Measurements from ENCODE around the gene HES5. TPM values are rescaled to one million over a fixed set of nuclear protein-coding genes. Genes with fewer than 3 reads are reported as not detected.

The HES5 gene
- total RNA-seq, 1 experiment from 2014 or later, result not detected

DNA sequence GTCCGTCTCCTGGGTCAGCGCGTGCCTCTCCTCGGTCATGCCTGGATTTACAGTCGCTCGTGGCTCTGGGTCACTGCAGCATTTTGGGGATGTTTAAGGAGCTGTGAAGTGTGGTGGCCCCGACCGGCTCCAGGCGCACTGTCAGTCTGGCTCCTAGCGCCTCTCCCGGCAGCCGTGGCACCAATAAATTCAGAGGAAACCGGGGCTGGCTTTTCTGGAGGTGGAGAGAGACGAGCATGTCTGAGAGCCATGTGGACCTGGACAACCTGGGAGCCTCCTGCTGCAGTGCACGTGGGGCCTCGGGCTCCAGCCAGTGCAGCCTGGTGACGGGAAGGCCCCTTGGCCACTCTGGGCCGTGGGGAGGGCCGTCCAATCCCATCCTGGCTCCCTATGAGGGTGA lies 36.8 kb downstream of the HES5 start:
- Histone ChIP-seq H2BK15ac (ENCODE audit: low read depth, low read length) (no peak overlapping the region), H4K20me1 (ENCODE audit: control insufficient read depth, insufficient read depth, insufficient read length) (no peaks in the 10 kb centered on the region), H3K79me2 (ENCODE audit: insufficient read depth, low read length) (no peaks in the 10 kb centered on the region), H3K23ac (ENCODE audit: insufficient read length, low read depth, low read length) (no peak overlapping the region), H3K4me2 (ENCODE audit: insufficient read depth, insufficient read length, low read length) (no peak overlapping the region), H3K79me1 (ENCODE audit: insufficient read depth, low read depth, low read length, poor library complexity, severe bottlenecking) (no peaks in the 10 kb centered on the region), H3K9me3 (ENCODE audit: control insufficient read depth, low read depth, low read length) (no peaks in the 10 kb centered on the region), H3K27ac (ENCODE audit: insufficient read length, low read depth, low read length) (no peak overlapping the region), H2AFZ (ENCODE audit: low read length) (no peak overlapping the region), H2AK5ac (ENCODE audit: insufficient read length, low read length) (no peak overlapping the region), H4K8ac (replicated peaks; ENCODE audit: insufficient read length, low read depth, low read length) (no peak overlapping the region), H3K14ac (ENCODE audit: insufficient read depth, low read length) (no peak overlapping the region; the same call in 1 of the 2 replicates), H3K4me1 (ENCODE audit: insufficient read depth, low read length) (no peaks in the 10 kb centered on the region), H2BK12ac (ENCODE audit: insufficient read length, low read depth, low read length) (no peak overlapping the region), H3K4ac (ENCODE audit: low read depth, low read length) (no peak overlapping the region), H3K18ac (ENCODE audit: insufficient read length, low read depth, low read length) (no peak overlapping the region), H3K27me3 (ENCODE audit: insufficient read depth, low read length) (no peaks in the 10 kb centered on the region), H3K56ac (ENCODE audit: insufficient read length, low read depth, low read length) (no peak overlapping the region), H2BK5ac (ENCODE audit: insufficient read length, low read length) (no peak overlapping the region), H4K5ac (ENCODE audit: insufficient read length, low read depth, low read length) (no peak overlapping the region), H3T11ph (ENCODE audit: low read length) (no peak overlapping the region), H4K91ac (ENCODE audit: insufficient read length, low read depth, low read length) (no peak overlapping the region), H3K23me2 (ENCODE audit: insufficient read length, low read depth, low read length, poor library complexity, severe bottlenecking) (no peaks in the 10 kb centered on the region), H3K9ac (ENCODE audit: extremely low read depth, insufficient read length, low read length) (no peak overlapping the region), H2BK120ac (ENCODE audit: low read depth, low read length, poor library complexity, severe bottlenecking) (no peak overlapping the region), H2BK20ac (ENCODE audit: low read depth, low read length, poor library complexity, severe bottlenecking) (no peak overlapping the region)
- TF ChIP-seq, protein P1, sequence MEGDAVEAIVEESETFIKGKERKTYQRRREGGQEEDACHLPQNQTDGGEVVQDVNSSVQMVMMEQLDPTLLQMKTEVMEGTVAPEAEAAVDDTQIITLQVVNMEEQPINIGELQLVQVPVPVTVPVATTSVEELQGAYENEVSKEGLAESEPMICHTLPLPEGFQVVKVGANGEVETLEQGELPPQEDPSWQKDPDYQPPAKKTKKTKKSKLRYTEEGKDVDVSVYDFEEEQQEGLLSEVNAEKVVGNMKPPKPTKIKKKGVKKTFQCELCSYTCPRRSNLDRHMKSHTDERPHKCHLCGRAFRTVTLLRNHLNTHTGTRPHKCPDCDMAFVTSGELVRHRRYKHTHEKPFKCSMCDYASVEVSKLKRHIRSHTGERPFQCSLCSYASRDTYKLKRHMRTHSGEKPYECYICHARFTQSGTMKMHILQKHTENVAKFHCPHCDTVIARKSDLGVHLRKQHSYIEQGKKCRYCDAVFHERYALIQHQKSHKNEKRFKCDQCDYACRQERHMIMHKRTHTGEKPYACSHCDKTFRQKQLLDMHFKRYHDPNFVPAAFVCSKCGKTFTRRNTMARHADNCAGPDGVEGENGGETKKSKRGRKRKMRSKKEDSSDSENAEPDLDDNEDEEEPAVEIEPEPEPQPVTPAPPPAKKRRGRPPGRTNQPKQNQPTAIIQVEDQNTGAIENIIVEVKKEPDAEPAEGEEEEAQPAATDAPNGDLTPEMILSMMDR (conservative IDR thresholded peaks at IDR 0.05), result no peak
- Mint-ChIP-seq H3K36me3 (ENCODE audit: insufficient read depth in 1 of 3, low read depth in 3 of 3) (0 out of 7 replicates have a peak, but pooled peaks cover 0 to 6% (median 0%) of the 10 kb centered on the region in 3 experiments), H3K27me3 (ENCODE audit: low read depth) (peaks cover 39% of the 10 kb centered on the region), H3K27ac (no peak overlapping the region), H3K4me1 (0 out of 4 replicates have a peak, but pooled peaks cover 0 to 3% of the 10 kb centered on the region in 2 experiments), H3K4me3 (no peak overlapping the region), H3K9me3 (peaks cover 10 to 13% of the 10 kb centered on the region in 2 experiments)
- no CpG with 5 or more reads among the region's 19 CpGs for WGBS (ENCODE audit: extremely low coverage, insufficient read length, low lambda C conversion rate)
- no peak for DNase-seq
